ENCODE data around the gene BICC1. TPM values are rescaled to one million over a fixed set of nuclear protein-coding genes. Genes with fewer than 3 reads are reported as not detected.

The BICC1 gene
- polyA plus RNA-seq, 3 donors = 0.02 to 0.24 (median 0.14) TPM

- H3K36me3 Mint-ChIP-seq = no peaks in the 10 kb centered on the region
Observed at GRCh38 chr10:58672845-58673244, 160.2 kb downstream of the BICC1 start.

GRCh38 chr10:58674251-58674650 lies 161.6 kb downstream of the BICC1 start:
- peaks cover 0 to 12% of the 10 kb centered on the region in 2 donors for H3K9me3 ChIP-seq (replicated peaks in 1 of 2; ENCODE audit: control insufficient read depth in 1 of 2, insufficient read depth in 1 of 2, low read length in 2 of 2)
- no peak for TF ChIP-seq CTCF (IDR thresholded peaks at IDR 0.05)
- no peaks in the 10 kb centered on the region for H3K4me1 Mint-ChIP-seq
- no peaks in the 10 kb centered on the region for H4K20me1 ChIP-seq (ENCODE audit: insufficient read depth, low read length)
- H3K79me2 ChIP-seq (ENCODE audit: insufficient read depth, low read length) = no peaks in the 10 kb centered on the region
- no peak overlapping the region for H2AFZ ChIP-seq (ENCODE audit: insufficient read depth, low read depth, low read length, poor library complexity, severe bottlenecking)
- H3K27ac ChIP-seq (ENCODE audit: low read depth in 1 of 2, low read length in 2 of 2) = no peak overlapping the region
- no peaks in the 10 kb centered on the region for H3K4me1 ChIP-seq (ENCODE audit: control insufficient read depth in 1 of 2, insufficient read depth in 2 of 2, low read length in 2 of 2)
- no peaks in the 10 kb centered on the region for H3K27me3 ChIP-seq (ENCODE audit: control insufficient read depth in 2 of 2, insufficient read depth in 2 of 2, low read length in 2 of 2)
- H3K4me3 ChIP-seq (replicated peaks in 1 of 3; ENCODE audit: low read depth in 2 of 3, low read length in 3 of 3) = no peak overlapping the region
- H3K4me3 Mint-ChIP-seq = no peak overlapping the region
- H3K36me3 ChIP-seq (replicated peaks in 1 of 2; ENCODE audit: control insufficient read depth in 1 of 2, insufficient read depth in 2 of 2, low read length in 2 of 2) = no peaks in the 10 kb centered on the region
- intact Hi-C loops (cut with micrococcal nuclease) = no loop called here
- no peak overlapping the region for H3K4me2 ChIP-seq (replicated peaks; ENCODE audit: extremely low read depth, low read length, poor library complexity, severe bottlenecking)
- no CpG with 5 or more reads among the region's 2 CpGs for WGBS (ENCODE audit: insufficient coverage)
- H3K9me3 Mint-ChIP-seq = peaks cover 8 to 20% (median 11%) of the 10 kb centered on the region in 7 donors
- H3K36me3 Mint-ChIP-seq = no peaks in the 10 kb centered on the region
- H3K9ac ChIP-seq (ENCODE audit: insufficient read depth, low read length, poor library complexity, severe bottlenecking) = no peak overlapping the region
- no peaks in the 10 kb centered on the region for H3K27me3 Mint-ChIP-seq (ENCODE audit: low read depth in 3 of 3)
- H3K27ac Mint-ChIP-seq = no peak overlapping the region
- DNase-seq = no peak

More at GRCh38 chr10:58672845-58673244, 160.2 kb downstream of the BICC1 start:
- H3K4me2 ChIP-seq (replicated peaks; ENCODE audit: extremely low read depth, low read length, poor library complexity, severe bottlenecking) = no peak overlapping the region
- no peaks in the 10 kb centered on the region for H4K20me1 ChIP-seq (ENCODE audit: insufficient read depth, low read length)
- peaks cover 0 to 12% of the 10 kb centered on the region in 2 donors for H3K9me3 ChIP-seq (replicated peaks in 1 of 2; ENCODE audit: control insufficient read depth in 1 of 2, insufficient read depth in 1 of 2, low read length in 2 of 2)
- no peak for DNase-seq
- no peaks in the 10 kb centered on the region for H3K4me1 Mint-ChIP-seq
- H3K27ac ChIP-seq (ENCODE audit: low read depth in 1 of 2, low read length in 2 of 2) = no peak overlapping the region
- no peak overlapping the region for H2AFZ ChIP-seq (ENCODE audit: insufficient read depth, low read depth, low read length, poor library complexity, severe bottlenecking)
- H3K4me1 ChIP-seq (ENCODE audit: control insufficient read depth in 1 of 2, insufficient read depth in 2 of 2, low read length in 2 of 2) = no peaks in the 10 kb centered on the region
- H3K36me3 ChIP-seq (replicated peaks in 1 of 2; ENCODE audit: control insufficient read depth in 1 of 2, insufficient read depth in 2 of 2, low read length in 2 of 2) = no peaks in the 10 kb centered on the region
- H3K27me3 ChIP-seq (ENCODE audit: control insufficient read depth in 2 of 2, insufficient read depth in 2 of 2, low read length in 2 of 2) = no peaks in the 10 kb centered on the region
- H3K9ac ChIP-seq (ENCODE audit: insufficient read depth, low read length, poor library complexity, severe bottlenecking) = no peak overlapping the region
- no peak overlapping the region for H3K4me3 Mint-ChIP-seq
- no peaks in the 10 kb centered on the region for H3K79me2 ChIP-seq (ENCODE audit: insufficient read depth, low read length)
- H3K4me3 ChIP-seq (replicated peaks in 1 of 3; ENCODE audit: low read depth in 2 of 3, low read length in 3 of 3) = no peak overlapping the region
- intact Hi-C loops (cut with micrococcal nuclease) = no loop called here
- H3K27ac Mint-ChIP-seq = no peak overlapping the region
- TF ChIP-seq CTCF (IDR thresholded peaks at IDR 0.05) = no peak
- H3K27me3 Mint-ChIP-seq (ENCODE audit: low read depth in 3 of 3) = no peaks in the 10 kb centered on the region
- peaks cover 5 to 19% (median 6%) of the 10 kb centered on the region in 7 donors for H3K9me3 Mint-ChIP-seq
